Measurements from ENCODE around the gene VAV2. TPM values are rescaled to one million over a fixed set of nuclear protein-coding genes. Genes with fewer than 3 reads are reported as not detected.

Gene VAV2
- total RNA-seq, 1 experiment from 2014 or later, result 9.7 TPM

DNA sequence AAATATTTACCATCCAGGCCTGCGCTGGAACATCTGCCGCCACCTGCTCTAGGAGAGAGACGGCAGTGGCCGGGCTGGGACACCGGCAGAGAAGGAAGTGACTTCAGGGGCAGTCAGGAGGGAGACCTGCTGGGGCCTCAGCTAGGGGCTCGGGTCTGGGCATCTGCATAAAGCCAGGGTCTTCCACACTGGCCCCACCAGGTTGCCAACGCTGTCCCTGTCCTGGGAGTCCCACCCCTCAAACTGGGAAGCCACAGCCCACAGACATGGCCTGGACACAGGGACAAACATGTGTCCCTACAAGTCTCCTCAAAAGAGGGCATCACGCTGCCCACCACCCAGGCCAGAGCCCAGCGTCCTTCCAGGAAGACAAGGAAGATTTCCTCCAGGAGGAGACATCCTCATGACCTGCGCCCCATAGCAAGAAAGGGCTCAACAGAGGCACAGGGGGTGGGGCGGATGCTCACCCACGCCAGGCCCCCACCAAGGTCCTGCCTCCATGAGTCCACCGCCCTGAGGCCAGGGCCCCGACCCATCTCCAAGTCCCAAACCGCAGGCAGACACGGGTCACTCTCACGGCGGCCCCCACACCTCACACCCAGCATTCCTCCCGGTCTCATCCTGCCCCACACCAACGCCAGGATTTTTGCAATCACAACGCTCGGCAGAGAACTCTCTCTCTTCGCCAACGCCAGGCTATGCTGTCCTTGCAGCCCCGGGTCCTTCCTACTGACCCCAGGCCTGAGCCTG lies 9.0 kb downstream of the VAV2 start:
- no peaks in the 10 kb centered on the region for H3K27me3 ChIP-seq (ENCODE audit: low read length)
- no peaks in the 10 kb centered on the region for H3K9me3 ChIP-seq (ENCODE audit: low read length)
- H3F3A ChIP-seq (ENCODE audit: low read length, unreplicated experiment), result no peaks in the 10 kb centered on the region
- peaks cover 91% of the 10 kb centered on the region for H3K79me2 ChIP-seq (ENCODE audit: low read length)
- no TSS peak for BruUV-seq (replicated peaks)
- intact Hi-C loops (cut with micrococcal nuclease), result no loop called here
- H4K20me1 ChIP-seq (ENCODE audit: low read length), result no peaks in the 10 kb centered on the region
- no peaks in the 10 kb centered on the region for H3K9me2 ChIP-seq (replicated peaks; ENCODE audit: low read length)
- ATAC-seq, result no peak
- H3K4me3 ChIP-seq (ENCODE audit: low read length), result no peak overlapping the region
- no peak overlapping the region for H3K27ac ChIP-seq (ENCODE audit: low read length)
- H3K9ac ChIP-seq (ENCODE audit: low read length), result no peak overlapping the region
- ChIA-PET CTCF (no interaction called here), POLR2A (ENCODE audit: unreplicated experiment) (no interaction called here)
- H3K36me3 ChIP-seq (ENCODE audit: low read depth, low read length), result no peaks in the 10 kb centered on the region
- H3K4me1 ChIP-seq (ENCODE audit: insufficient read depth, low read length), result no peaks in the 10 kb centered on the region
- DNase-seq, result no peak
- no peak overlapping the region for H3K4me2 ChIP-seq (ENCODE audit: low read length)
- H2AFZ ChIP-seq (ENCODE audit: low read length), result no peak overlapping the region
- no peak for TF ChIP-seq EZH2 (IDR thresholded peaks at IDR 0.05; ENCODE audit: low read length, unreplicated experiment)
- no peak for TF ChIP-seq EZH2phosphoT487 (IDR thresholded peaks at IDR 0.05; ENCODE audit: borderline replicate concordance, low read length)
- TF ChIP-seq, protein P1, sequence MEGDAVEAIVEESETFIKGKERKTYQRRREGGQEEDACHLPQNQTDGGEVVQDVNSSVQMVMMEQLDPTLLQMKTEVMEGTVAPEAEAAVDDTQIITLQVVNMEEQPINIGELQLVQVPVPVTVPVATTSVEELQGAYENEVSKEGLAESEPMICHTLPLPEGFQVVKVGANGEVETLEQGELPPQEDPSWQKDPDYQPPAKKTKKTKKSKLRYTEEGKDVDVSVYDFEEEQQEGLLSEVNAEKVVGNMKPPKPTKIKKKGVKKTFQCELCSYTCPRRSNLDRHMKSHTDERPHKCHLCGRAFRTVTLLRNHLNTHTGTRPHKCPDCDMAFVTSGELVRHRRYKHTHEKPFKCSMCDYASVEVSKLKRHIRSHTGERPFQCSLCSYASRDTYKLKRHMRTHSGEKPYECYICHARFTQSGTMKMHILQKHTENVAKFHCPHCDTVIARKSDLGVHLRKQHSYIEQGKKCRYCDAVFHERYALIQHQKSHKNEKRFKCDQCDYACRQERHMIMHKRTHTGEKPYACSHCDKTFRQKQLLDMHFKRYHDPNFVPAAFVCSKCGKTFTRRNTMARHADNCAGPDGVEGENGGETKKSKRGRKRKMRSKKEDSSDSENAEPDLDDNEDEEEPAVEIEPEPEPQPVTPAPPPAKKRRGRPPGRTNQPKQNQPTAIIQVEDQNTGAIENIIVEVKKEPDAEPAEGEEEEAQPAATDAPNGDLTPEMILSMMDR (conservative IDR thresholded peaks at IDR 0.05; ENCODE audit: low read depth, low read length), result no peak

DNA sequence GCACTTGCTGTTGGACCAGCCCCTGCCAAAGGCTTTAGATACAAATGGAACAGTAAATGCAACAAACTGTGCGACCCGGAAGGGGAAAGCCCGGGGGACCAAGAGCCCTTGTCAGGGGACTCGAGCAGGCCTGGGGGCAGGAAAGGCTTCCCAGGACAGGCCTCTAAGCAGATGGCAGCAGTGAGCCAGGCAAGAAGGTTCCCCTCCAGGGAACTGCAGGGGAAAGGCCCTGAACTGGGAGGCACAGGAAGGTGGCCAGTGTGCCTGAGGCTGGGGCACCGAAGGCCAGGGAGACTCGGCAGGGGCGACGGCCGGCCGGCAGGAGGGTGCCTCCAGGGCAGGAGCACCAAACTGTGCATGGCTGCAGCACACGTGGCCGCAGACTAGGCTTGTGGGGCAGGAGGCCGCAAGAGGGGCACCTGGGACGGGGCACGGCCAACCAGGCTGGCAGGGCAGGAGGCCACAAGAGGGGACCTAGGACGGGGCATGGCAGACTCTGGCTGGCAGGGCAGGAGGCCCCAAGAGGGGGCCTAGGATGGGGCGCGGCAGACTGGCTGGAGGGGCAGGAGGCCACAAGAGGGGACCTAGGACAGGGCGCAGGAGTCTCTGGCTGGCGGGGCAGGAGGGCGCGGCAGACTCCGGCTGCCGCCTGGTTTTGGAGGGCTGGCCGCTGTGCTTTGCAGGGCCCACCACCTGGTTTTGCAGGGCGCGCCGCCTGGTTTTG lies 10.0 kb downstream of the VAV2 start:
- Histone ChIP-seq H4K20me1 (ENCODE audit: low read length) (no peaks in the 10 kb centered on the region), H3K4me2 (ENCODE audit: low read length) (no peak overlapping the region), H3K9me3 (ENCODE audit: low read length) (no peaks in the 10 kb centered on the region), H3K27me3 (ENCODE audit: low read length) (no peaks in the 10 kb centered on the region), H3K9ac (ENCODE audit: low read length) (no peak overlapping the region), H3K79me2 (ENCODE audit: low read length) (peaks cover 88% of the 10 kb centered on the region), H3K27ac (ENCODE audit: low read length) (no peak overlapping the region), H3K4me1 (ENCODE audit: insufficient read depth, low read length) (no peaks in the 10 kb centered on the region), H3K9me2 (replicated peaks; ENCODE audit: low read length) (no peaks in the 10 kb centered on the region), H3K4me3 (ENCODE audit: low read length) (no peak overlapping the region), H3K36me3 (ENCODE audit: low read depth, low read length) (no peaks in the 10 kb centered on the region), H3F3A (ENCODE audit: low read length, unreplicated experiment) (no peaks in the 10 kb centered on the region), H2AFZ (ENCODE audit: low read length) (no peak overlapping the region)
- ChIA-PET POLR2A (ENCODE audit: unreplicated experiment) (no interaction called here), CTCF (no interaction called here)
- BruUV-seq (replicated peaks), result no TSS peak
- TF ChIP-seq, protein P1 (conservative IDR thresholded peaks at IDR 0.05; ENCODE audit: low read depth, low read length), result no peak
- TF ChIP-seq EZH2phosphoT487 (IDR thresholded peaks at IDR 0.05; ENCODE audit: borderline replicate concordance, low read length) (no peak), EZH2 (IDR thresholded peaks at IDR 0.05; ENCODE audit: low read length, unreplicated experiment) (no peak)
- intact Hi-C loops (cut with micrococcal nuclease), result no loop called here
- no peak for DNase-seq
- no peak for ATAC-seq

- intact Hi-C loops (cut with micrococcal nuclease), result no loop called here
- H3F3A ChIP-seq (ENCODE audit: low read length, unreplicated experiment), result no peaks in the 10 kb centered on the region
- TF ChIP-seq, protein P1 (conservative IDR thresholded peaks at IDR 0.05; ENCODE audit: low read depth, low read length), result no peak
- TF ChIP-seq EZH2 (IDR thresholded peaks at IDR 0.05; ENCODE audit: low read length, unreplicated experiment) (no peak), EZH2phosphoT487 (IDR thresholded peaks at IDR 0.05; ENCODE audit: borderline replicate concordance, low read length) (no peak)
- ChIA-PET POLR2A (ENCODE audit: unreplicated experiment) (no interaction called here), CTCF (no interaction called here)
- no peak overlapping the region for H3K4me3 ChIP-seq (ENCODE audit: low read length)
- no peak for DNase-seq
- no peaks in the 10 kb centered on the region for H3K27me3 ChIP-seq (ENCODE audit: low read length)
- H3K9me3 ChIP-seq (ENCODE audit: low read length), result no peaks in the 10 kb centered on the region
- no peaks in the 10 kb centered on the region for H4K20me1 ChIP-seq (ENCODE audit: low read length)
- H3K79me2 ChIP-seq (ENCODE audit: low read length), result peaks cover 89% of the 10 kb centered on the region
- no peak for ATAC-seq
- H3K4me1 ChIP-seq (ENCODE audit: insufficient read depth, low read length), result no peaks in the 10 kb centered on the region
- no peak overlapping the region for H3K4me2 ChIP-seq (ENCODE audit: low read length)
- no peak overlapping the region for H3K9ac ChIP-seq (ENCODE audit: low read length)
- H3K27ac ChIP-seq (ENCODE audit: low read length), result no peak overlapping the region
- H3K36me3 ChIP-seq (ENCODE audit: low read depth, low read length), result no peaks in the 10 kb centered on the region
- no TSS peak for BruUV-seq (replicated peaks)
- H2AFZ ChIP-seq (ENCODE audit: low read length), result no peak overlapping the region
- H3K9me2 ChIP-seq (replicated peaks; ENCODE audit: low read length), result no peaks in the 10 kb centered on the region
These were observed 10.6 kb downstream of the VAV2 start for GRCh38 chr9:133981589-133981957.
